Measurements from ENCODE around the gene CST8.

GRCh38 chr20:23475395-23475794 lies 15.5 kb upstream of the CST8 start:
- TF ChIP-seq ZNF70 (CRISPR knock-in tag; IDR thresholded peaks at IDR 0.05) (no peak), TCF4 (CRISPR knock-in tag; IDR thresholded peaks at IDR 0.05; ENCODE audit: borderline replicate concordance) (no peak), RARB (CRISPR knock-in tag; IDR thresholded peaks at IDR 0.05) (no peak), ZFP30 (CRISPR knock-in tag; IDR thresholded peaks at IDR 0.05) (no peak), PATZ1 (CRISPR knock-in tag; IDR thresholded peaks at IDR 0.05; ENCODE audit: borderline replicate concordance) (no peak), ZFP3 (CRISPR knock-in tag; IDR thresholded peaks at IDR 0.05) (no peak), ZNF8 (CRISPR knock-in tag; IDR thresholded peaks at IDR 0.05) (no peak), BACH2 (CRISPR knock-in tag; IDR thresholded peaks at IDR 0.05; ENCODE audit: borderline replicate concordance) (no peak)

Measured in SK-N-SH treated with all-trans-retinoic acid at 6 μM for 48 hours (cell line).